Kidney capillary endothelial cell (primary cell): Measurements from ENCODE around the gene LRRC30.
"Not testable (repeated sequence)": the region's sequence is repeated elsewhere in the genome, so short reads cannot be mapped to it uniquely, and the experiment has no call there.

Experiments
- DNase-seq: peaks from one replicate; pipeline ENCODE4 v3.0.0-alpha.2; 2018; ENCODE audit warnings: low spot score

LRRC30 gene

DNA sequence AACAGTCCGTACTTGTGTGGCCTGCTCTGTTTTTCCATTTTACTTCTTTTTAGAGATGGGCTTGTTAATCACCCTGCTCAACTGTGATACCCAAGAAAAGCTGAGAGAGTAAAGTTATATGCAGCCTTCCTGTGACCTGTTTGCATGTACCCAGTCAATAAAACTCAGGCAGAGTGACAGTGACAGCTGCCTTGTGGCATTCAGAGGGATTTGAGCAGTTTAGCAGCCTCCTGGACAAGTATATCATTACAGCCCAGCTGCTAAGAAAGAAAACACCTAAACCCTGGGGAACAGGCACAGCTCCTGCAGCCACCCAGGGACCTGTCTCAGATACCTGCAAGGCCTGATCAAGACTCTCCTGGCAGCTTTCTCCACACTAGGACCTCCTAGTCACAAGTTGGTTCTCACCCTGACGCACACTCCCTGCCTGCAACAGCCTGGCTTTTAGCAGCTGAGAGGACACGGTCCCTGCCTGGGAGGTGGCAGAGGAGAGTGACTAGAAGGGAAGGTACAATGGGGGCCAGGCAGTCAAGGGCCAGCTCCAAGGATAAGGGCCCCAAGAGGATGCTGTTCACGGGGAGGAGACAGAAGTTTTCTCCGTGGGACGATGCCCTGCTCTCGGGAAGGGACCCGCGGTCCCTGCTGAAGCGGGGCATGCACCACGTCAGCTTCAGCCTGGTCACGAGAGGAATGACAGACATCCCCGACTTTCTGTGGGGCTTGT, at the start of gene LRRC30:
LRRC30 (plus strand) TSS at position 464 of the 724 bp plus-strand sequence; CDS start at position 514, 50 bp downstream.
- DNase-seq, result no peak

DNA sequence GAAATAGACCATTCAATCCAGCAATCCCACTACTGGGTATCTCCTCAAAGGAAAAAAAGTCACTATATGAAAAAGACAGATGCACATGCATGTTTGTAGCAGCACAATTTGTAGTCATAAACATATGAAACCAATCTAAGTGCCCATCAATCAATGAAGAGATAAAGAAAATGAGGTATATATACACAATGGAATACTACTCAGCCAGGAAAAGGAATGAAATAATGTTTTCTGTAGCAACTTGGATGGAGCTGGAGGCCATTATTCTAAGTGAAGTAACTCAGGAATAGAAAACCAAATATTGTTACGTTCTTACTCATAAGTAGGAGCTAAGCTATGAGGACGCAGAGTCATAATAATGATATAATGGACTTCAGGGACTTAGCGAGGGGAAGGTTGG, 45.2 kb upstream of the LRRC30 start:
- no peak for DNase-seq

DNA sequence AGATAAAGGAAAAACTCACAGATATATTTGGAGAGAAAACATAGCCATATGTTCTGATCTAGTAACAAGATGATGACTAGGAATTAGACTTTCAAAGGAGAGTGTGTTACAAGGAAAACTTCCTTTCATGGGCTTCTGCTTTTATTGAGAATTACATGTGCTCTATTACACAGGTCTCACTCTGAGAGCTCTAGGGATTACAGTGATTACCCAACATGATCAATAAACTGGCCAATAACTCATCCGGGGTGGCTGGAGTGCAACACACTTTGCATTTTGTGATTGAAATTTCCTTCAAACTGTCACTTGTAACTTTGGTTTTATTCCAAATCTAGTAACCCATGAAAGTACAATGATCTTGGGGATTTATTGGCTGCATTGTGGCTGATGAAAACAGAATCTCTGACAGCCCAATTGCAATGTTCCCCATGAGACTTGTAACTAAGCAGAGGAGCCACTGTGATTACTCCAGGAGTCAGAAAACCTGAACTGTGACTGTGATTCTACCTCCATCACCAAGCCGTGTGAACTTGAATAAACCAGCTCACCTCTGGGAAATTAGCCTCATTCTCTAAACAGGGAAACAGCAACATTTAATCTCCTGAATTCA, 40.2 kb upstream of the LRRC30 start:
- no peak for DNase-seq

DNA sequence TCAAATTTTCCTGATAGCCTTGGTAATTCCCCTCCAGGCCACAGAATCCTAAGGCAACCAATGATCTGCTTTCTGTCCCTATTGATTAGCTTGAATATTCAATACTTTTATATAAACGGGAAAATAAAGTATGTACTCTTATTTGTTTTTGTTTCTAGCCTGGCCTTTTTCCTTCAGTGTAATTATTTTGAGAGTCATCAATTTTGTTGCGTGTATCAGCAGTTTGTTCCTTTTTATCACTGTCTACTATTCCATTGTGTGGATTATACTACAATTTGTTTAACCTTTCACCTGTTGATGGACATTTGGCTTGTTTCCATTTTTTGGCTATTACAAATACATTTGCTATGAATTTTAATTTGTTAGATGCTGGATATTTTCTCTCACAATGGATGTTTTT, 39.2 kb upstream of the LRRC30 start:
- DNase-seq, result no peak

DNA sequence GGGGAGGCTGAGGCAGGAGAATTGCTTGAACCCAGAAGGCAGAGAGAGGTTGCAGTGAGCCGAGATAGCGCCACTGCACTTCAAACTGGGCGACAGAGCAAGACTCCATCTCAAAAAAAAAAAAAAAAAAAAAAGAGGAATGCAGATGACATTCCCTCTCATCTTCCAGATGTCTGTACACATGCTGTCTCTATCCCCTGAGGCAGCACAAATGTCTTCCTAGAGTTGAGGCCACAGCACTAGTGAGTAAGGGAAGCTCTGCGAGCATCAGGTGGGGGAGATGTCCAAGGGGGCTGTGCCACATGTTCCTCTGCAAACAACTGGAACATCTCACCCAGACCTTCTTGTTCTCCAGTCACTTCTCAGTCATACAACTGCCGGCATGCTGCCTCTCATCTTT, 35.6 kb upstream of the LRRC30 start:
- DNase-seq, result no peak

DNA sequence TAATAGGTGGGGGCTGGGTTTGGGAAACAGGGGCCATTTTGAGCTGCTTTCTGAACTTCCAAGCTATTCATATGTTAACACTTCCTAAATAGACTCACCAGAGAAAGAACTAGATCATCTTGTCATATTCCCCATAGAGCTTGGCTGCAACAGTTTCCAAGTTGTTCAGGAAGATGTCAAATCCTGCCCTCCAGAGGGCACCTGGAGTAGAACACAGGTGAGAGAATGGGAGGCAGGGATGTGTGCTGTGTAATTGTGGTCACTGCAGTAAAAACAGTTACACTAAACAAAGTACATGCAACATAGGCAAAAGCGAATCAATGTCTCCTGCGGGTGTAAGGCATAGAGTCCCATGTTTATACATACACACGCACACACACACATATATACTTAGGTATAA, 34.5 kb upstream of the LRRC30 start:
- no peak for DNase-seq

DNA sequence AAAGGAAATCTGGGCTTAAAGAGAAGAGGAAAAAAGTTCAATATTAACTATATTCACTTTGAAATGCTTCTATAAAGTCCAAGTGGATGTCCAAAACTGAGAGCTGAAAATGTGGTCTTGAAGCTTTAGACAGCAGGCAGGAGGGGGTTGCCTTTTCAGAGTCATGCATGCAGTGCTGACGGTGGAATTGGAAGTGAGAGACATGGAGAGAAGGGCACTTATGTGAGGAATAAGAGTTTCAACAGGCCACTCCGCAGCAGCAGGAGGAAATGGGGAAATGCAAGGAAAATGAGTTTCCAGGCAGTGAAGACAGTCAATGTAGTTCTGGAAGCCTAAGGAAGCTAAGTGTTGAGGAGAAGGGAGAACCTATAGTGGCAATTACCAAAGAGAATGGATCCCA, 33.0 kb upstream of the LRRC30 start:
- DNase-seq, result no peak

DNA sequence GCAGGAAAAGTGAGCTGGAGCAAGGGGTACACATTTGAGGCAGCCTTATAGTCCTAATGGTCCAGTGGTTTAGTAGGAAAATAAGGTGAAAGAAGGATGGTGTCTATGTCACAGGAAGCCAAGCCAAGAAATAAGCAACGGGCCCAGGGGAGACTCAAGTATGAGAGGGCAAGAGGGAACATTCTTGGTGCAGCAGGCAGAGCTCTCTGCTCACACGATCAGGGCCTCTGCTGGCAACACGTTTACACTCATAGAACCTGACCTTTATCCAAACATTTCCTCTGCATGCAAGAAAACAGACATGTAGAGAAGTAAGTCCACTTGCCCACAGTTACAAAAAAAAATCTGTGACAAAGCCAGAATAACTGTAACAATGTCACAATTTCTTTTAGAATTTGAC, 32.6 kb upstream of the LRRC30 start:
- DNase-seq, result no peak

DNA sequence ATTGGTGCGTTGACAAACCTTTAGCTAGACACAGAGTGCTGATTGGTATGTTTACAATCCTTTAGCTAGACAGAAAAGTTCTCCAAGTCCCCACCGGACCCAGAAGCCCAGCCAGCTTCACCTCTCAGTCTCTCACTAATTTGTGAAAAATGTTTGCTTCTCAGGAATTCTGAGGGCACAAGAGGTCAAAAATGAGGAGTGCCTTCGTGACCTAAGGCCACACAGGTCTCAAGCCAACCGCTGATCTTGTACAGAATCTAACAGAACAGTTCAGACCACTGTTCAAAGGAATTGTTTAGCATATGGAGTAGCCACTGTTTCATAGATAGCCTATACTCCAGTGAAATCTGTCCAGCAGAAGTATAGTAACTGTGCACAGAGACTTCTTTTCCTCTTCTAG, 29.8 kb upstream of the LRRC30 start:
- DNase-seq, result no peak

DNA sequence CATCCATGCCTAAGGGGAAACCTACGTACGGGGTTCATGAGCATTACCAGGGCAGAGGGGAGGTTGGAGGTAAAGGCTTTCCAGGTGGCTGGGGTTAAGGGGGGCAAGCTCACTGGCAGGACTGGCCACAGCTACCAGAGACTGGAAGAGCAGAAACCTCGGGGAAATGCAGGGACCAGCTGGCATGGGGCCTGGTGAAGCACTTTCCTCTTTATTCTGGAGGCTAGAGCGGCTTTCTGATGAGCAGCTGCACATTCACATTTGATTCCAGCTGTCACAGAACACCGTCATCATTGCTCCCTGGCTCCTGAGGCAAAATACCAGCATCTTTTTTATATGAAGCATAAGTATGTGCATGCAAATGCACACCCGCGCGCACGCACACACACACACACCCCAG, 28.7 kb upstream of the LRRC30 start:
- no peak for DNase-seq

DNA sequence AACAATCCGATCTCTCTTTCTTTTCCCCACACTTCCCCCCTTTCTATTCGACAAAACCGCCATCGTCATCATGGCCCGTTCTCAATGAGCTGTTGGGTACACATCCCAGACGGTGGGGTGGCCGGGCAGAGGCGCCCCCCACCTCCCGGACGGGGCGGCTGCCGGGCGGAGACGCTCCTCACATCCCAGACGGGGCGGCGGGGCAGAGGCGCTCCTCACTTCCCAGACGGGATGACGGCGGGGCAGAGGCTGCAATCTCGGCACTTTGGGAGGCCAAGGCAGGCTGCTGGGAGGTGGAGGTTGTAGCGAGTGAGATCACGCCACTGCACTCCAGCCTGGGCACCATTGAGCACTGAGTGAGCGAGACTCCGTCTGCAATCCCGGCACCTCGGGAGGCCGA, 27.3 kb upstream of the LRRC30 start:
- not testable (repeated sequence) for DNase-seq

DNA sequence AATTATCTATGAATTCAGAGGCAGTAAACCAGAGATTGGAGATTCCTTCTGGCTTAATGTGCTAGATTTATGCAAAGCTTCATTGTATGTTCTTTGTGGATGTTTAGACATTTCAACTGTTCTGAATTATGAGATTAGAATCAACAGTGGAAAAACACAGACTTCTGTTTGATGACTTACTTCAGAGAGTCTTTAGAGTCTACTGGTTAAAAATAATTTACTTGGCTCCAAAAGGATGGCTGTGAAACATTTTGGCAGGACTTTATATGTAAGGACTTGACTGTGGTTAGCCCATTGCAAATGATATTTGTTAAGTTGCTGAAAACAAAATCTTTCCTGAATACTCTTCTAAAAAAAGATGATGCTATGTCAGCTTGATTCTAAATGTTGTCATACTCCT, 25.5 kb upstream of the LRRC30 start:
- DNase-seq, result no peak

DNA sequence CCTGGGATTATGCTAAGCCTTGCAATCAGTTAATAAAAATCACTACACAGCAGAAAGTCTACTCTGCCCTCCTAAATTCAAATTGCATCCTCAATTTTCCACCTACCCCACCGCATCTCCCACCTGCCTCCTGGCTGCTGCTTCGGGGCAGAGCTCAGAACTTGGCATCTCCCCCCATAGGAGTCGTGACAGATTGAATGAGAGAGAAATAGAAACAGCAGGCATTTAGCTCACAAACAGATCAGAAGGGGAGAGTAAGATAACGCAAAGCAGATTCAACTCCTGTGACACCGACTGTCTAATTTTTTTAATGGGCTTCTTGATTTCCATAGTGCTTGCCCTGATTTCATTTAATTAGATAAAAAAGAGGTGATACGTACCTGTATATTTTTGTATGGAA, 24.7 kb upstream of the LRRC30 start:
- DNase-seq, result no peak

DNA sequence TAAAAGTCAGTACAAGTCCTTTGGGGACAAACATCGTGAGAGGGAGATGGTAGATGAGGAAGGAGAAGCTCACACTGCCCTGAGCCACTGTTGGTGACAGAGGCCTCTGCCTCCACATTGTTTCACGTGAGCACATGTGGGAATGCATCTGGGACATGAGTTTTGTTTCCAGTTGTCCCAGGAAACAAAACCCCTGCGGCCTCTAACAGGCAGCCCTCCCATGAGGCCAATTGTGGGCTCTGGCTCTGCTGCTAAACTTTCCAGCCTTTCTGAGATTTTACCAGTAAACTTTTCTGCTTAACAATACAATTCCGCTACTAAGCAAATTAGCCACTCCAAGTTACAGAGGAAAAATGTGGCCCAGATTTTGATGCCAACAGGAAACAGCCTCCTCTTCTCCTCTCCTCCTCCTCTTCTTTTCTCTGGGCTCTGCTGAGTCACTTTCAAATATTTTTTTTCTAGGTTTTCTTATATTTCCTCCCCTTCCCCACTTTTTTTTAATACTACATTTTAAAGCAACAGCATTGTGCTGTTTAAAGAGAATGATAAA, 23.4 kb upstream of the LRRC30 start:
- DNase-seq, result no peak

DNA sequence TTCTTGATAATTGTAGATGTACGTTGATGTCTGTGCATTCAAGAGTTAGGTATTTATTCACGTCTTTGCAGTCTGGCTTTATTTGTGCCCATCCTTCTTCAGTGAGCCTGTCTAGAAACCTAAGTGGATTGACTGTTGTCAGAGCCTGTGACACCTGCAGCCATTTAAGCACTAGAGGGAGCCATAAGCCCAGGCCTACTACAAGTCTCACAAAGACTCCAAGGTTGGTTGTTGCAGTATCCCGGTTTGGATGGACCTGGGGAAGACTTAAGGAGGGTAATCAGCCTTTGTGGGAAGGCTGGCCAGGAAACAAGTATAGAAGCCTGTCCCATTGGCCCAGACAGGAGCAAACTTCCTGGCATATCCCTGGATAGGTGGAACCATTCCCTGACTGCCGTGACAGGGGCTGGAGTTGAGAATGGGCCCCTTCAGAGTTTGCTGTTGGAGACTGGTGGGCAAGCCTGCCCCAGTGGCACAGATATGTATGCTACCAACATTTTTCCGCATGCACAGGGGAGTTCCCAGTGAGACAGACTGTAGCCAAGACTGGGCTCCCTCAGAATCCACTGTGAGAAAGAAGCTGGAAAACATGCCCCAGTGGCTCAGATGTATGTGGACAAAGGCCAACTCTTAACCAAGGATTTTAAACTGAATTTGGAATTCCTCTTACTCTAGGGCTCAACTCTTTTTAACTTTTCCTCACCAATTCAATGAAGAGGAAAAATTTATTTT, 9.3 kb upstream of the LRRC30 start:
- peak; percentile 78 for DNase-seq

DNA sequence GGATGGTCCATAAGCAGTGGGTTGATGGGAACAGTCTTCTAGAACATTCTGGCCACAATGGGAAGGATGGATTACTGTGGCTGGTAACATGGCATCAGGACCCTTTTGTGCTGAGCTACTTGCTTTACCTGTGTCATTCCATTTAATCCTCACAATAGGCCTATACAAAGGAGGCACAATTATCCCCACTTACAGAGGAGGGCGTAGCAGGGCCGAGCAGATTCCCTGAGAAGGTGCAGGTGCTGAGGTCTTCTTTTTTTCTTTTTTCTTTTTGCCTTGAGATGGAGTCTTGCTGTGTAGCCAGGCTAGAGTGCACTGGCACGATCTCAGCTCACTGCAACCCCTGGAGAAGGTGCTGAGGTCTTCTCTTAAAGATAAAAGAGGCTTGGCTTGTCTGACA, 6.7 kb upstream of the LRRC30 start:
- DNase-seq, result no peak

DNA sequence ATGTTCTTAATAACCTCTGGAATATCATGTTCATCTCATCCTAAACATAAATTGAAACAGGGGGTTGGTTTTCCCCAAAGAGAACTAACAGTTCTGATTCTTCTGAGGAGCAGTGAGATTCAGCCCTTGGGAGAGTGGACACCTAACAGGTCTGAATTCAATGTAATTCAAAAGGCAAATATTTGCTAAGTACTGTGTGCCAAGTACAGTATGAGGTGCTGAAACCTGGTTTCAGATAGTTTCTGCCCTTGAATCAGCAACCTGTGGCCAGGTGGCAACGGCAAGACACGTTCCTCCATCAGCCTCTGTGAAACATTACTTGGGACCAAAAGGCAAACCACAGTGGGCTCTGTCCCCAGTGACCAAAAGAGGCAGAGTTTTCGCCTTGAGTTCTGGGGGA, 1.3 kb downstream of the LRRC30 start:
- no peak for DNase-seq

DNA sequence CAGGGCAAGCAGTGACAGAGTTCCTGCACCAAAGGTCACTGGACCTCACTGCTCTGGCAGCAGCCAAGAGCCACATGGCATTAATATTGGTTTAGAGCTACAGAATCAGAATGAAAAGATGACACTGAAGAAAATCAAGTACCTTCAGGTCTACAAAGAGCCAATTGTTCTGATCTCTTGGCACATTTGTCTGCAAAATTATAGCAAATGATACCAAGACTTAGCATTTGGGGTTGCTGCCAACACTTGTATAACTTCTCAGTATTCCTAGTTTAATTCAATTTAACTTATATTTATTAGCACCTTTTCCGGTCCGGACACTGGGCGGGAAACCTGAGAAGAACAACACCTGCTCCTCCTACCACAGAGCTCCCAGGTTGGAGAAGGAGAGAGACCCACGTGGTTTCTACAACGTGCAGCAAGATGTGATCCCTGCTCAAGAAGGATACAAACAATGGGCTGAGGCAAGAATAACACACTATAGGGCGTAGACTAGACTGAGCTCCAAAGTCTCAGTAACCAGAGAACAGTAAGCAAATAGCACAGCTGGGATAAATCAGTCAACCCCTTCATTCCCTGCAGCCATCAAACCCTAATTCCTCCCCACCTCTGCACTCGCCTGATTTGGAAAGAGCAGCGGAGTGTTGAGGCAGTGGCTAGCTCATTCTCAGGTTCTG, 2.4 kb downstream of the LRRC30 start:
- no peak for DNase-seq

DNA sequence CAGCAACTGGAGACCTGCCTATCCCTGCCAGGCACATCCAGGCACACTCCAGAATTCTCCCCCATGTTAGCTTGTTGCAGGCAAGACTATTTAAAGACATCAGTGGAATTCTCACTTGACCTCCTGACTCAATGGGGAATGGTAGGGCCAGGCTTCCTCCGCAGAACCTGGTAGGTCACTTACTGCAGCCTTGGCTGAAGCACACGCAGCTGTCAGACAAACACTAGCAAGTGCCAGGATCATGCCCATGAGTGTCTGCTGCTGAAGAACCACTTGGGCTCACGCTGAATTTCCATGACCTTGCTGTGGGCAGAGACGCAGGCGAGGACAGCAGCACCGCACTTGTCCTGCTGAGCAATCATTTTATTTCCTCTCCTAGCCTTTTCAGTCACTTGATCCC, 3.2 kb downstream of the LRRC30 start:
- DNase-seq, result no peak

DNA sequence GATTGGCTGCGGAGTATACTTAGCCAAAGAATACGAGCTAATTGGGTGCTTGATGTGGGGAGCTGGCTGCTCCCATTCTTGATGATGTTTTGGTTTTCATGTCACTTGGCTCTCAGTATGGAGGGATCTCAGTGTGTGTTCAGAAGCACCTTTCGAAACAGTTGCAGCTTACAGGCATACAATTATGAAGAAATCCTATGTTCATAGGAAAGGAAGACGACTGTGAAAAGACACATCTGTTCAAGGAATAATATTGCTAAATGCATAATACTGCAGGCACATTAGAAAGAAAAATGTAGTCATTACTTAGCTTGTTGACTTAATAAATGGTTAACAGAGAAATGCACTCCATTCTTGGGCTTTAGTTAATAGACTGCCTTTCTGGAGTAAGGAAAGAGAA, 4.1 kb downstream of the LRRC30 start:
- no peak for DNase-seq

DNA sequence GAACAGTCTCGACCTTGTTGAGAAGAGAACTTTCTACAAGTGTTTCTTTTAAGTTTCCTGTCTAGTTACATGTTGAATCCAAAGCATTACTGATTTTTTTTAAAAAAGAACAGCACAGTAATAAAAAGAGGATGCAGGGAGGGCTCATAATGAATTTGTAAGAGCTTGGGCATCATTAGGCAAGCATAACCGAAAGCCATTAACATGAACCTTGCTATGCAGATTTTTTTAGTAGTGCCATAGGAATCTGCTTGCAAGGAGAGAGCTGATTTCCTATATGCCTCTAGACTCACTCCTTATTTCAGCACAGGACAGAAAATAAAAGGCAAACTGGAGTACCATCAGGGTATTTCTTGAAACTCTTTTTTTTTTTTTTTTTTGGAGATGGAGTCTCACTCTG, 5.2 kb downstream of the LRRC30 start:
- DNase-seq, result no peak

DNA sequence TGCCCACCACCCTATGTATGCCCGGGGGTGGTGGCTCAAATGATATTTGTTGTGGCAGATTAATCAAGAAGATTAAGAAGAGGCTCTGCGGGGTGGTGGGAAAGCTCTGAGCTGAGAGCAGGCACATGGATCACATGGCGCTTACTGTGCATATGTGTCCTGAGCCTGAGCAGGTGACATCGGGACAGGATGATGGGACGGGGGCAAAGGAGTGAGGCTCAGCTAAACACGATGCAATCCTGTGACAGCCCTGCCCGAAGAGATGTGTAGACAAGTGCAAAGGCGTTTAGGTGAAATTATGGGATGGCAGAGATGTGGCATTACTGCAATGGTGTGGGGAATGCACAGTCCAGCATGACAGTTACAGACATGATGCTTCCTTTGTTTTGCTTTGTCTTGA, 6.0 kb downstream of the LRRC30 start:
- no peak for DNase-seq
